CD8-positive, alpha-beta memory T cell (primary cell): ENCODE measurements around the gene TBC1D8. TPM values are rescaled to one million over a fixed set of nuclear protein-coding genes. Genes with fewer than 3 reads are reported as not detected.

ENCODE experiments used
- CTCF ChIA-PET: fragments of 350-600 bp; sonication (Branson Sonifier 250); formaldehyde crosslinking; loops from one replicate; lab custom pipeline; 2021; ENCODE audit warnings: antibody characterized with exemption; lab: Charles Lee
- POLR2A ChIA-PET: fragments of 350-600 bp; sonication (Branson Sonifier 250); formaldehyde crosslinking; loops from one replicate; lab custom pipeline; 2021; ENCODE audit warnings: antibody characterized with exemption; lab: Charles Lee
- DNase-seq, 5 donors: peaks; one replicate each; pipeline versions ENCODE4 v3.0.0 to v3.0.0-alpha.2; 2020 to 2022; ENCODE audit warnings: mixed read lengths in 1 of 5
- H3K27ac ChIP-seq: one replicate; pipeline ENCODE4 v1.7.0; 2013; ENCODE audit warnings: low read depth, mild to moderate bottlenecking, low read length, moderate library complexity
- H3K27me3 ChIP-seq: 2 replicates; pipeline ENCODE4 v1.7.0; 2013; ENCODE audit warnings: low read length, mild to moderate bottlenecking; ENCODE audit not compliant: insufficient read depth, poor library complexity, severe bottlenecking
- H3K36me3 ChIP-seq: 2 replicates; pipeline ENCODE4 v1.7.0; 2013; ENCODE audit warnings: mild to moderate bottlenecking, low read length, moderate library complexity; ENCODE audit not compliant: insufficient read depth
- H3K4me1 ChIP-seq: 2 replicates; pipeline ENCODE4 v1.7.0; 2013; ENCODE audit warnings: mild to moderate bottlenecking, low read length, moderate library complexity; ENCODE audit not compliant: insufficient read depth
- H3K4me3 ChIP-seq: 2 replicates; pipeline ENCODE4 v1.7.0; 2013; ENCODE audit warnings: mild to moderate bottlenecking, low read length
- H3K9me3 ChIP-seq: 2 replicates; pipeline ENCODE4 v1.7.0; 2013; ENCODE audit warnings: mild to moderate bottlenecking, low read length
- H3K27ac Mint-ChIP-seq, 8 donors: one replicate each; pipeline ENCODE4 v1.8.0; 2020 to 2021; ENCODE audit warnings: mixed read lengths in 8 of 8, mild to moderate bottlenecking in 6 of 8, inconsistent platforms in 3 of 8, moderate library complexity in 3 of 8
- H3K27me3 Mint-ChIP-seq, 2 donors: one replicate each; pipeline ENCODE4 v1.8.0; 2020 to 2021; ENCODE audit warnings: mixed read lengths in 2 of 2, mild to moderate bottlenecking in 1 of 2, moderate library complexity in 1 of 2
- H3K36me3 Mint-ChIP-seq, 3 donors: one replicate each; pipeline ENCODE4 v1.8.0; 2020 to 2021; ENCODE audit warnings: mixed read lengths in 3 of 3, inconsistent platforms in 1 of 3, mild to moderate bottlenecking in 1 of 3
- H3K4me1 Mint-ChIP-seq, 3 donors: one replicate each; pipeline ENCODE4 v1.8.0; 2020 to 2021; ENCODE audit warnings: mixed read lengths in 3 of 3, inconsistent platforms in 1 of 3, mild to moderate bottlenecking in 1 of 3
- H3K4me3 Mint-ChIP-seq, 7 donors: one replicate each; pipeline ENCODE4 v1.8.0; 2020 to 2021; ENCODE audit warnings: mixed read lengths in 7 of 7, mild to moderate bottlenecking in 6 of 7, moderate library complexity in 4 of 7, inconsistent platforms in 2 of 7
- H3K9me3 Mint-ChIP-seq, 5 donors: one replicate each; pipeline ENCODE4 v1.8.0; 2020 to 2022; ENCODE audit warnings: mixed read lengths in 5 of 5, mild to moderate bottlenecking in 3 of 5, moderate library complexity in 2 of 5, inconsistent platforms in 1 of 5
- polyA plus RNA-seq: library from polyadenylated mRNA; unstranded; fragments of 300-500 nt; fragmentation: Illumina TruSeq; gene quantifications from one replicate; pipeline ENCODE4 v1.2.3, GENCODE V29; 2021
- total RNA-seq, 2 experiments: library from RNA; stranded (reverse); gene quantifications; one replicate each; pipeline ENCODE4 v1.2.3, GENCODE V29; 2021

TBC1D8 gene
- total and polyA plus RNA-seq, 3 experiments from 2014 or later, result 0.55 to 0.89 (median 0.69) TPM

- H3K27me3 ChIP-seq, result no peaks in the 10 kb centered on the region
- no peaks in the 10 kb centered on the region for H3K9me3 Mint-ChIP-seq
- H3K27ac Mint-ChIP-seq, result no peak overlapping the region
- no peak for DNase-seq
- CTCF ChIA-PET, result no interaction called here
- POLR2A ChIA-PET, result no interaction called here
- H3K4me3 Mint-ChIP-seq, result no peak overlapping the region
- no peaks in the 10 kb centered on the region for H3K4me1 ChIP-seq
- no peaks in the 10 kb centered on the region for H3K36me3 ChIP-seq
- no peaks in the 10 kb centered on the region for H3K27me3 Mint-ChIP-seq
- no peak overlapping the region for H3K27ac ChIP-seq
- H3K4me3 ChIP-seq, result no peak overlapping the region
- H3K36me3 Mint-ChIP-seq, result peaks cover 0 to 39% (median 10%) of the 10 kb centered on the region in 3 donors
- H3K9me3 ChIP-seq, result no peaks in the 10 kb centered on the region
- H3K4me1 Mint-ChIP-seq, result peaks cover 4 to 7% (median 6%) of the 10 kb centered on the region in 3 donors
These were observed 133.8 kb downstream of the TBC1D8 start for GRCh38 chr2:101017371-101017770.

DNA sequence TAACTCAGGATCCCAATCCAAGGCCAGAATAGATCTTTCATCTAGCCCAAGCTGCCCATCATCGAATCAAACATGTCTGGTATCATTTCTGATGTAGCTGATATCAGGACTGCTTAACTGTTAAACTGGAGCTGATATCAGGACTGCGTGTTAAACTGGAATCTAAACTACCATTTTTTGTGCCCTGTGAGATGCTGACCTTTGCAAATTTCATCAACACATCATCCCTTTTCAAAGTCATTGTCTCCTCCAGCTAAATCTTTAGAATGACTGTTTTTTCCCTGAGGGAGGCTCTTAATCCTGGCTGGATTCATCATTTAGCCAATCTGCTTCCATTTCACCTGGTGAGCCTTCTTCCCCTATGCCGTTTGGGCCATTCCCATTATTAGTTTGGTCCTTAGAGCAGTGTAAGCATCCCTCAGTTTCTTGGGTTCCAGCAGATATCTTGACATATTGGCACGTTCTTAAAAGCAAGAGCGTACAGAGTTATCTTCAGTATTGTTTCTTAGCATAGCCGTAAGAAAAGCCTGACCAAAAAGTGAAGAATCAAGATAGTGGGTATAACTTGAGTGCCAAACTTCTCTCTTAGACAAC lies 136.8 kb downstream of the TBC1D8 start:
- no peaks in the 10 kb centered on the region for H3K27me3 ChIP-seq
- no peak overlapping the region for H3K4me3 ChIP-seq
- Mint-ChIP-seq H3K4me3 (no peak overlapping the region), H3K36me3 (peaks cover 0 to 45% (median 7%) of the 10 kb centered on the region in 3 donors), H3K9me3 (no peaks in the 10 kb centered on the region), H3K27ac (peak overlapping the region in 1 of 8 donors; percentile 45), H3K27me3 (no peaks in the 10 kb centered on the region), H3K4me1 (peaks cover 8 to 20% (median 11%) of the 10 kb centered on the region in 3 donors)
- H3K4me1 ChIP-seq, result no peaks in the 10 kb centered on the region
- POLR2A ChIA-PET, result no interaction called here
- H3K9me3 ChIP-seq, result no peaks in the 10 kb centered on the region
- CTCF ChIA-PET, result interaction anchor here (0.7 to 1.0 kb wide), 2 partner anchors 47 to 193 kb away, joined by 3 read pairs; no protein-coding TSS in a partner anchor
- no peak for DNase-seq
- H3K36me3 ChIP-seq, result no peaks in the 10 kb centered on the region
- H3K27ac ChIP-seq, result no peak overlapping the region

- ChIA-PET POLR2A (no interaction called here), CTCF (interaction anchor here (0.7 to 1.5 kb wide), 11 partner anchors 9 to 403 kb away, joined by 3 to 11 read pairs (median 4); partner anchors contain the start of gene RPL31)
- H3K4me1 ChIP-seq, result no peaks in the 10 kb centered on the region
- peak in 3 of 5 donors; percentile 21 to 38 (median 23) for DNase-seq
- H3K4me3 ChIP-seq, result no peak overlapping the region
- no peaks in the 10 kb centered on the region for H3K9me3 Mint-ChIP-seq
- H3K9me3 ChIP-seq, result no peaks in the 10 kb centered on the region
- peaks cover 0 to 47% (median 8%) of the 10 kb centered on the region in 3 donors for H3K36me3 Mint-ChIP-seq
- H3K4me1 Mint-ChIP-seq, result peaks cover 17 to 33% (median 18%) of the 10 kb centered on the region in 3 donors
- H3K36me3 ChIP-seq, result no peaks in the 10 kb centered on the region
- peak overlapping the region in 2 of 8 donors; percentile 12 to 40 for H3K27ac Mint-ChIP-seq
- H3K27me3 ChIP-seq, result no peaks in the 10 kb centered on the region
- H3K27ac ChIP-seq, result no peak overlapping the region
- no peak overlapping the region for H3K4me3 Mint-ChIP-seq
- no peaks in the 10 kb centered on the region for H3K27me3 Mint-ChIP-seq
These were observed 138.4 kb downstream of the TBC1D8 start for GRCh38 chr2:101012706-101013181.

DNA sequence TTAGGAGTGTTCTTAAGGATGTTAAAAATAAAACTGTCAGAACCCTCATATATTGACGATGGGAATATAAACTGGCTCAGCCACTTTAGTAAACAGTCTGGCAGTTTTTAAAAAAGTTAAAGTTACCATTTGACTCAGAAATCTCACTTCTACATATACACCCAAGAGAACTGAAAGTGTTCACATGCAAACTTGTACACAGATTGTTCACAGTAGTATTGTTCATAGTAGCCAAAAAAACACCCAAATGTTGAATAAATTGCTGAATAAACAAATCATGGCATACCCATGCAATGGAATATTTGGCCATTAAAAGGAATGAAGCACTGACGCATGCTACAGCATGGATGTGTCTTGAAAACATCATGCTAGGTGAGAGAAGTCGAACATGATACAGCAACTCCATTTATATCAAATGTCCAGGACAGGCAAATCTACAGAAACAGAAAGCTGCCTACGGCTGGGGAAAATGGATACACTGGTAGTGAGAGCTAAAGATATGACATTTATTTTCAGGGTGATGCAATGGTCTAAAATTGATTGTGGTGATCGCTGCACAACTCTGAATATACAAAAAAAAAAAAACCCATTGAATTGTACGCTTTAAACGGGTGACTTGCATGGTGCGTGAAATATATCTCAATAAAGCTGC lies 139.0 kb downstream of the TBC1D8 start:
- Histone ChIP-seq H3K27ac (no peak overlapping the region), H3K4me3 (no peak overlapping the region), H3K36me3 (peaks cover 5% of the 10 kb centered on the region), H3K27me3 (no peaks in the 10 kb centered on the region), H3K9me3 (no peaks in the 10 kb centered on the region), H3K4me1 (no peaks in the 10 kb centered on the region)
- Mint-ChIP-seq H3K36me3 (peaks cover 0 to 51% (median 10%) of the 10 kb centered on the region in 3 donors), H3K4me3 (no peak overlapping the region), H3K4me1 (peaks cover 22 to 39% (median 24%) of the 10 kb centered on the region in 3 donors), H3K27me3 (no peaks in the 10 kb centered on the region), H3K9me3 (no peaks in the 10 kb centered on the region), H3K27ac (peak overlapping the region in 4 of 8 donors; percentile 12 to 46 (median 34))
- POLR2A ChIA-PET, result no interaction called here
- DNase-seq, result no peak
- CTCF ChIA-PET, result interaction anchor here (0.7 to 1.5 kb wide), 11 partner anchors 9 to 402 kb away, joined by 3 to 11 read pairs (median 4); partner anchors contain the start of gene RPL31

DNA sequence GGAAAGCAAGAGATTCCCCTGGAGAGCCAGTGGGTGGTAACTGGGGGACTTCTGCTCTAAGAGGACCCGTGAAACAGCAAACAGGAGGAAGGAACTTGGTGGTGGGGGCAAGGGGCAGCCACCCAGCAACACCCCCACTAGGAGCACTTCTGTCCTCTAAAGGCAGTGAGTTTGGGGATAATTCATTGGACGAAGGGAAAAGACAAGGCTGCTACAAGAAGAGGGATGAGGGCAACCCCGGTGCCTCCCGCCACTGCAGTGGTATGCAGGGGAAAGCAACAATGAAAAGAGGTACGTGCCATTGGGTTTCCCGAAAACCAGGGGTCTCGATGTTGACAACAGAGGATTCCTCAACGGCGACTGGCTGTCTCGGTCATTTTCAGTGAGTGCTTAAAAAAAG lies 140.0 kb downstream of the TBC1D8 start:
- peaks cover 23 to 45% (median 33%) of the 10 kb centered on the region in 3 donors for H3K4me1 Mint-ChIP-seq
- peak overlapping the region in 4 of 8 donors; percentile 12 to 66 (median 37) for H3K27ac Mint-ChIP-seq
- no peak overlapping the region for H3K4me3 ChIP-seq
- no peaks in the 10 kb centered on the region for H3K27me3 Mint-ChIP-seq
- H3K9me3 ChIP-seq, result no peaks in the 10 kb centered on the region
- peaks cover 14% of the 10 kb centered on the region for H3K36me3 ChIP-seq
- no peaks in the 10 kb centered on the region for H3K9me3 Mint-ChIP-seq
- no peak for DNase-seq
- H3K27me3 ChIP-seq, result no peaks in the 10 kb centered on the region
- no peak overlapping the region for H3K27ac ChIP-seq
- no peaks in the 10 kb centered on the region for H3K4me1 ChIP-seq
- CTCF ChIA-PET, result no interaction called here
- H3K4me3 Mint-ChIP-seq, result no peak overlapping the region
- peaks cover 0 to 61% (median 10%) of the 10 kb centered on the region in 3 donors for H3K36me3 Mint-ChIP-seq
- POLR2A ChIA-PET, result no interaction called here

DNA sequence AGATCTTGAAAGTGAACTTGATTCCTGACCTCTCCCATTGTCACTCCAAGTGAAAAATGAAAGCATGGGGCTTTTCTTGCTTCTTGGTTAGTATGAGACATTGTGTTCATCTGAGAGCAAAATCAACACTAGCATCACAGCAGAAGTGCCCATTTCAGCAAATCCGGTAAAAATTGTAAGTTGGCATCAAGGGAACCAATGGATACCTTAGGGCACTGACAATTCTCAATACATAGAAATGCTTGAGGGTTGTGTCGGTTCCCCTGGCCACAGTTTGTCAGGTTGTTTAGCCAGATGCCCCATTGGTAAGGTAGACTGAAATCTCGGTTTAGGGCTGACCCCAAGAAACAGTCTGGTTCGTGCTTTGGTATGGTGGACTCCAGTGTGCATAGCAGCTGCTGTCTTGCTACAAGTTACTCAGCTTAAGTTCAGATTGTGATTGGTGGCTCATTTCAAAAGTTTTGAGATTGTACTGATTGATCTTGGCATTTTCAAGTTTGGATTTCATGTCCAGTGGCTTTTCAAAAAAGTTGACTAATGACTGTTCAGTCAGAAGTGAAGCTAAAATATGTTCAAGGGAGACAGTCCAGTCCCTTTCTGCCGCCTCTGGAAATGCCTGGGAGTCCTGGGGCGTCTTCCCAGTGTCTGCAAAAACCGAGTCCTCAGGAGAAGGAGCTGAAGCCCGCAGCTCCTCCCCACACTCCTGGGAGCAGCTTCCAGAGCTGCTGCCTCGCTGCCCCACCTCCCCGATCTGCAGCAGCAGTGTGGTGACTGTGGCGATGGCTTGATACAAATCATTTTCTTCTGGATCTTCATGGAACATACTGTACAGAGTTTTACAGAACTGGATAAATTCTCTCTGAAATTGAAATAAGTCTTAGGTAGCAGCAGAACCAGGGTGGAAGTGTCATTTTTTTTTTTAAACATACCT lies 143.5 kb downstream of the TBC1D8 start:
- ChIA-PET POLR2A (no interaction called here), CTCF (interaction anchor here (0.8 to 1.7 kb wide), 3 partner anchors 13 to 198 kb away, joined by 3 to 4 read pairs (median 3); no protein-coding TSS in a partner anchor)
- peaks cover 0 to 84% (median 20%) of the 10 kb centered on the region in 3 donors for H3K36me3 Mint-ChIP-seq
- Histone ChIP-seq H3K27me3 (no peaks in the 10 kb centered on the region), H3K4me1 (peaks cover 23% of the 10 kb centered on the region), H3K9me3 (no peaks in the 10 kb centered on the region), H3K36me3 (peaks cover 48% of the 10 kb centered on the region), H3K27ac (no peak overlapping the region), H3K4me3 (no peak overlapping the region)
- H3K27ac Mint-ChIP-seq, result peak overlapping the region in 6 of 8 donors; percentile 14 to 79 (median 72)
- H3K4me3 Mint-ChIP-seq, result no peak overlapping the region
- DNase-seq, result no peak
- peaks cover 51 to 77% (median 67%) of the 10 kb centered on the region in 3 donors for H3K4me1 Mint-ChIP-seq
- no peaks in the 10 kb centered on the region for H3K27me3 Mint-ChIP-seq
- no peaks in the 10 kb centered on the region for H3K9me3 Mint-ChIP-seq

- Mint-ChIP-seq H3K27me3 (no peaks in the 10 kb centered on the region), H3K9me3 (no peaks in the 10 kb centered on the region), H3K4me3 (peak overlapping the region in 1 of 7 donors; percentile 63), H3K4me1 (peaks cover 55 to 74% (median 72%) of the 10 kb centered on the region in 3 donors), H3K36me3 (peaks cover 0 to 83% (median 22%) of the 10 kb centered on the region in 3 donors), H3K27ac (peak overlapping the region in 6 of 8 donors; percentile 11 to 76 (median 54))
- Histone ChIP-seq H3K27me3 (no peaks in the 10 kb centered on the region), H3K9me3 (no peaks in the 10 kb centered on the region), H3K36me3 (peaks cover 49% of the 10 kb centered on the region), H3K27ac (no peak overlapping the region), H3K4me1 (peaks cover 27% of the 10 kb centered on the region), H3K4me3 (no peak overlapping the region)
- CTCF ChIA-PET, result no interaction called here
- POLR2A ChIA-PET, result no interaction called here
- DNase-seq, result no peak
These were observed 145.0 kb downstream of the TBC1D8 start for GRCh38 chr2:101006065-101006715.
